Stimulated activated CD4-positive, alpha-beta T cell treated with anti-CD3 and anti-CD28 coated beads, Interleukin-1b, Interleukin-23, amount 100 ng/mL, for 24 hours (primary cell): ENCODE measurements around the gene CRIP2.

Source experiments
- DNase-seq, 4 experiments: peaks; one replicate each; pipeline ENCODE4 v3.0.0-alpha.2; 2020; ENCODE audit warnings: low read depth in 4 of 4, low spot score in 1 of 4

CRIP2 gene

GRCh38 chr14:105461903-105462302 is 12.7 kb upstream of the CRIP2 start:
- no peak for DNase-seq

GRCh38 chr14:105464501-105464900 is 10.1 kb upstream of the CRIP2 start:
- no peak for DNase-seq

GRCh38 chr14:105465209-105466031 is 9.2 kb upstream of the CRIP2 start:
- DNase-seq: no peak

GRCh38 chr14:105466531-105467248 is 7.9 kb upstream of the CRIP2 start:
- DNase-seq: no peak

GRCh38 chr14:105467249-105467941 is 7.2 kb upstream of the CRIP2 start:
- no peak for DNase-seq

- DNase-seq: no peak
Measured at GRCh38 chr14:105467942-105468471, 6.6 kb upstream of the CRIP2 start.

- DNase-seq: no peak
Measured at GRCh38 chr14:105468621-105469241, 5.9 kb upstream of the CRIP2 start.

- DNase-seq: no peak
Measured at GRCh38 chr14:105469456-105470349, 4.9 kb upstream of the CRIP2 start.

- no peak for DNase-seq
Measured at GRCh38 chr14:105470350-105471296, 4.0 kb upstream of the CRIP2 start.

GRCh38 chr14:105471297-105471821 is 3.3 kb upstream of the CRIP2 start:
- DNase-seq: no peak

GRCh38 chr14:105471823-105472485 is 2.7 kb upstream of the CRIP2 start:
- no peak for DNase-seq

- no peak for DNase-seq
Measured at GRCh38 chr14:105472486-105472991, 2.1 kb upstream of the CRIP2 start.

- DNase-seq: no peak
Measured at GRCh38 chr14:105473033-105473676, 1.5 kb upstream of the CRIP2 start.

GRCh38 chr14:105473677-105474482 is 741 bp upstream of the CRIP2 start:
- peak in 2 of 4 experiments; percentile 27 to 53 for DNase-seq

- no peak for DNase-seq
Measured at GRCh38 chr14:105475269-105476096, 862 bp downstream of the CRIP2 start.
